ENCODE results near the gene MTAP.

GRCh38 chr9:21766096-21766495 is 36.3 kb upstream of the MTAP start:
- TF ChIP-seq CTCF (IDR thresholded peaks at IDR 0.05; ENCODE audit: insufficient read depth, low read depth, low read length) (no peak), EZH2 (IDR thresholded peaks at IDR 0.05; ENCODE audit: insufficient read depth, low read length) (no peak)
